GM04504 (cell line): Measurements from ENCODE around the gene PRR33.
A peak's percentile ranks its signal among the peaks of the same experiment; 100 is the strongest.

Experiments
- DNase-seq: peaks from one replicate; pipeline ENCODE4 v3.0.0-alpha.2; 2012; ENCODE audit warnings: low read depth

Gene PRR33

GRCh38 chr11:1927848-1928469 is 36.3 kb upstream of the PRR33 start:
- no peak for DNase-seq

GRCh38 chr11:1927026-1927847 is 35.5 kb upstream of the PRR33 start:
- no peak for DNase-seq

DNA sequence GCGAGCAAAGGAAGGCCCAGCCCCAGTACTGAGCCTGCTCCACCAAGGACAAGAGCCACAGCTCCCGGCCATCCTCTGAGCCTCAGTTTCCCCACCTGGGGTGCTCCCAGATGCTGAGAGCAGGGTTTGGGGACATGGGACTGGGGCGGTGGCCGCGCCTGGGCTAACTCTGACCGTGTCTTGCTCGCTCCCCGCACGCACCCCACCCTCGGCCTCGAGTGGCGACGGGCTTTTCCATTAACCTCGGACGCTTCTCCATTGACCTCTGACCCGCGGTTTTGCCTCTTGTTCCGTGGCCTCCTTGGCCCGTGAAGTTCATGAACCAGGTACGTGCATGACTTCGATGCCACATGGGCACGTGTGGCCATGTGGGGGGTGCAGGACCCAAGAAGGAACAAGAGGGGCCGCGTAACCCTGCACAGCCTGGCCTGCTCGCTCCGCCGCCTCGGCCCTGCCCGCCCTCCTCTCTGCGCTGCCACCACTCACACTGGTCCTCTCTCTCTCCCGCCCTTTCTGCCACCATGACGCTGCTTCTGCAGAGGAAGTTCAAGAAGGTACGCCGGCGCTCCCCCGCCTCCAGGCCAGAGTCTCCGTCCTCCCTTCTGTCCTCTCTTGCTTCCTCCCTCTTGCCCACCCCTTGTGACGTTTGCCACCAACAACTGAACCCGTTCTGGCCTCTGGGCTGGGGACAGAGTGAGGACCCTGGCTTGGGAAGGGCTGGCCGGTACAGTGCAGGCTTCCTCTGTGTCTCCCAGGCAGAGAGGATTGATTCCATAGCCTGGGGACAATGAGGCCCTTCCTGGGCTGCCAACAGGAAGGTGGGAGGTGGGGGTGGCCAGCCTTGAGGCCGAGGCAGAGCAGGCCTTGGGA is 34.7 kb upstream of the PRR33 start:
- no peak for DNase-seq

GRCh38 chr11:1925373-1926155 is 33.9 kb upstream of the PRR33 start:
- DNase-seq, result no peak

DNA sequence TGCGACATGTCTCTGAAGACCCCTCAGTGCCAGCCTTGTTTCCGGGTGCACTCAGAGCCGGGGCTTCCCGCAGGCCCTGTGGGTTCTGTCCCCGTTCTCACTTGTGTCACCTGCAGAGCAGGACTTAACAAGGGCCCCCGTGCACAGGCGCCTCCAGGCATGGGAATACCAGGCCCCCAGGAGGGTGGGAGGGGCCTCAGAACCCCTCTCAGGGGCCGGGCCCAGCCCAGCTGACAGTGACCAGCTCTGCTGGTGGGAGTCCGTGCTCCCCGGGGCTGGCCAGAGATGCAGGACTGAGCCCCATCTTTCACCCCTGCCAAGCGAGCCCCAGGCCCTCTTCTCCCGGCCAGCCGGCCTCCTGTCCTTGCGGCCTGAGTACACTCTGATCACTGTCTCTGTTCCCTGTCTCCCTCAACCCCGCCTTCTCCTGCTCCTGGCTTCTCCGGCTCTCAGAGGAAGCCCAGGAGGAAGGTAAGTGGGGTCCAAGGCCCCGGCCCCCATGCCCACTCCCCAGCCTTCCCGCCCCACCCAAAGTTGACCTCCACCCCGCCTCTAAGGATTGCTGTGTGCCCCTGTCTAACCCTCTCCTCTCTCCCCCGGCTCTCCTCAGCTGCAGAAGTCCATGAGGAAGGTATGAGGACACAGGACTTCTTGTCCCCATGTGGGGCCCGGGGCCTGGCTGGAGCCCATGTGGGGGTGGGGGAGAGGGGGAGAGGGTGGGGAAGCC is 33.1 kb upstream of the PRR33 start:
- no peak for DNase-seq

- DNase-seq, result no peak
Measured at GRCh38 chr11:1924181-1924580, 32.5 kb upstream of the PRR33 start.

GRCh38 chr11:1923201-1923956 is 31.7 kb upstream of the PRR33 start:
- no peak for DNase-seq

DNA sequence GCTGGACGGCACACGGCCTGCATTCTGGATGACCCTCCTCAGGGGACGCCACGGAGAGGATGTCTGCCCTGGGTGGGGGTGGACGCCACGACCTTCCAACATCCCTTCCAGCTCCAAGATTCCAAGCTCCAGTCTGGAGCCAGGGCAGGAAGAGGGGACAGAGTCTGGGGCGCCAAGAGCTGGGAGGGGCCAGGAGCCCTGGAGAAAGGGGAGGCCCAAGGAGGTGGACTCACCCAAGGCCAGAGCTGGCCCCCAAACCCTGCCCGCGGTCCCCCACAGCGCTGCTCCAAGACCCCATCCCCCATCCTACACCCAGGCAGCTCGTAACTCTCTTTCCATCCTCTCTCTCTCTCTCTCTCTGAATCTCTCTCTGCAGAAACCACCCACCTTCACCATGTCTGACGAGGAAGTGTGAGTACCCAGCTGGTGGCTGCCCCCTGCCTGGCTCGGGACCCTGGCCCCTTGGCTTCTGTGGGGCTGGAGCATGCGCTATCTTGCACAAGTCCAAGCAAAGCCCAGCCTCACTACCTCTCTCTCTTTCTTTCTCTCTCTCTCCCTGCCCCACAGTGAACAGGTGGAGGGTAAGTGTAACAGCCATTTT is 30.9 kb upstream of the PRR33 start:
- DNase-seq, result no peak

DNA sequence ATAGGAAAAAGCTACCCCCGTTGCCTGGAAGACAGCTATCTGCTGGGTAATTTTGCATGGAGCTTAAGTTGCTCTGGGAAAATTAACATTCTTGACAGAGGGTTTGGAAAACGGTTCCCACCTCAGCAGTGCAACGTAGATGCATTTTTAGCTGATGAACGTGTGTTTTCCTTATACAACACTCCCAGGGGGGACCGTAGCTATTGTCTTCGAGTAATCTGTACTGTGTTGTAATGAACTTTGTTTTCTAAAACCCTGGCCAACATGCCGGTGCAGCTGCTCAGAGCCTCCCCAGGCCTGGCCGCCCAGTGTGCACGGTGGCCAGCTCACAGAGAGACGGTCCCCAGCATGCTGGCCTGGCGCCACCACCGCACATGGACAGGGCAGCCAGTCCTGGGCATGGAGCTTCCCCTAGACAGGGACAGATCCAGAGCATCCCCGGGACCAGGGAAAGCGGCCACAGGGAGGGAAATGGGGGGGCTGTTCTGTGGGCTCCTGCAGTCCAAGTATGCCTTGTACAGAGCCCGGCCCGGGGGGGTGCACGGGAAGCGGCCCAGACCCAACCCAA is 30.0 kb upstream of the PRR33 start:
- peak; percentile 3 for DNase-seq

- DNase-seq, result no peak
Measured at GRCh38 chr11:1920909-1921573, 29.3 kb upstream of the PRR33 start.

DNA sequence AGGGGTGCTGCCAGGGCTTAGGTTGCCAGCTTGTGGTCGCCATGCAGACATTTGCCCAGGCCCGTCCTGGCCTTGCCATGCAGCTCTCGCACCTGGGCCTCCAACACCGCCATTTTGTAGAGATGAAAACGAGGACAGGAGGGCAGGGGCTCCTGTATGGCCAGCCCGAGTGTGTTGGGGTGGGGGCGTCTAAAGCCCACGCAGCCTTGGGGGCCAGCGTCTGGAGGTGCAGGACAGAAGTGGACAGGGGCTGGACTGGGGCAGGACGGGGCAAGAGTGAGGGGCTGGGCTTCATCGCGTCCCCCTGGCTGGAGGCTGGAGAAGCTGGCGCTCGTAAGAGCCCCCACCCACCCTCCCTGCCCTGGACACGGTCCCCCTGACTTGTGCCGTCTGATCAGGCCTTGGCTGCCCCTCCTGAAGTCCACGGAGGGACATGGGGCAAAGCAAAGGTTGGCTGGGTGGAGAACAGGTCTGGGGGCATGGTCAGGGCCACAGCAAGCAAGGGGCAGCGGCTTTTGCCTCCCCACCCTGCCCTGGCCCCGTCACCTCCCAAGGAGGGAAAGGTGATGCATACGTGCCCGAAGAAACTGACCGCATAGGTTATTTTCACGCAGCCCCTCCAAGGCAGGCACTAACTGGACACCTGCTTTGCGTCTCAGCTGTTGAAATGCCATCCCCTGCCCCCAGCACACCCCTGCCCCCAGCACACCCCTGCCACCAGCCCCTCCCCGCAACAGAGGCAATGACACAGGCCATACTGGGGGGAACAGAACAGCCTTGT is 28.6 kb upstream of the PRR33 start:
- no peak for DNase-seq

GRCh38 chr11:1919391-1920127 is 27.9 kb upstream of the PRR33 start, which contains the start of gene TNNT3:
TNNT3 (plus strand) TSS chr11:1919703; CDS start chr11:1922875, 3,172 bp downstream.
- no peak for DNase-seq

- no peak for DNase-seq
Measured at GRCh38 chr11:1918436-1919315, 27.0 kb upstream of the PRR33 start.

DNA sequence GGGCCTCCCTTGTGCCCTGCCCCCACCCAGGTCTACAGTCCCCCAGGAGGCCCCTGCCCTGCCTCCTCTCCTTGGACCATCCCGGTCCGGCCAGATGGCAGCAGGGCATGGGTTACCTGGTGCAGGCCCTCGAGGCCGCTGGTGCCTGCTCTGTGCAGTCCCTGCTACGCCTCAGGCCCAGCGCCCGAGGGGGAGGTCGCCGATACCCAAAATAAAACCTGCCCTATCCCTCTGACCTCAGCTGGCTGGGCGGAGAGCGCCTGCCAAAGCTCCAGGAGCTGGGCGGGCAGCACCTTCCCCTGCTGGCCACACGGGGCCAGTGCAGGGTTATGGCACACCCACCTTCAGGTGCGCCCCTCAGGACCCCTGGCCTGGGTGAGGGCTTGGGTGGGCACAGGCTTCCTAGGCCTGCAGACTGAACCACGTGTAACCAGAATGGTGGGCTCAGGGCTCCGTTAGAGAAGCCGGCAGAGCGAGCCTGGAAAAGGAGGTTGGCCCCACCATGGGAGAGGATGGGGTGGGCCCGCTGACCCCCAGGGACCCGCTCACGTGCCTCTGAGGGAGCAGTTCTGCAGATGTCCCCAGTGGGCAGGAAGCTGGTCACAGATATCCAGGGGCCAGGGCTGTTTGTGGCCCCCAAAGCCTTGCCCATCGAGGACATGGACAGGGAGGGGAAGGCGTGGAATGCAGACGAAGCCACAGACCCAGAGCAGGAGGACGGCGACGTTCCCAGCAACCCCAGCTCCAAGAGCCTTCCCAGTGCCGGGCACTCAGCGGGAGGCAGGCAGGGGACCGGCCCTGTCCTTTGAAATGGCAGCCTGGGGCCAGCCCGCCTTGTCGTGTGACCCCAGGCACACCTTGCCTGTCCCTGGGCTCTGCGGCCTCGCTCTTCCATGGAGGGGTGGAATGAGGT is 26.1 kb upstream of the PRR33 start:
- no peak for DNase-seq

DNA sequence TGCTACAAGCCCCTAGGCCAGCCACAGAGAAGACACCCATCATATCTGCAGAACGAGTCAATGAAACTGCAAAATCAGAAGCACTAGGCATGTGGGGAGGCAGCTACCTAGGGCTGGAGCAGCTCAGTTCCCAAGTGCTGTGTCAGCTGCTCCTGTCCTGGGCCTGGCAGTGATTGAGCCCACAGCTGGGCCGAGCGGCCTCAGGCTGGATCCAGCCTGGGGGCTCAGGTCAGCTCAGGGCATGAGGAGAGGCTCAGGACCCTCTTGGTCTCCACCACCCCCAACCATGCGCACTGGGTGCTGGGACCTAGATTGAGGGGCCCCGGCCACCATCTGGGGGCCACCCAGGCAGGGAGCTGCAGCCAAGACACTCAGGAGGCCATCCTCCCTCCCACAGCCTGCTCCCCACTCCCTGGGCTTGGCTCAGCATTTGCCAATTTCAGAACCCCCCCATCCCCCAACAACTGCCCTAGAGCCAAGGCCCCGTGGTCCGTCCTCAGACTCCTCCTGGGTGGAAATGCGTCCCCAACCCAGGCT is 25.4 kb upstream of the PRR33 start:
- DNase-seq, result no peak
